AG04450 (cell line): ENCODE measurements around the gene NPB. TPM values are rescaled to one million over a fixed set of nuclear protein-coding genes. Genes with fewer than 3 reads are reported as not detected.

ENCODE experiments used
- CTCF ChIA-PET: fragments of 300-600, 350-600 bp; formaldehyde crosslinking; extraction: SDS; loops from one replicate; lab custom pipeline; 2022; ENCODE audit warnings: antibody characterized with exemption, inconsistent platforms; lab: Charles Lee
- POLR2A ChIA-PET: fragments of 350-600 bp; formaldehyde crosslinking; extraction: SDS; loops from one replicate; lab custom pipeline; 2021; ENCODE audit warnings: antibody characterized with exemption, inconsistent platforms; lab: Yijun Ruan, JAX
- DNase-seq: peaks from one replicate; pipeline ENCODE4 v3.0.0-alpha.2; 2011; ENCODE audit warnings: low read depth, low spot score
- H3K27ac ChIP-seq: one replicate; pipeline ENCODE4 v1.5.1; 2012; ENCODE audit warnings: low read depth, low read length, control low read depth
- H3K27me3 ChIP-seq: one replicate; pipeline ENCODE4 v1.6.0; 2012; ENCODE audit warnings: low read length; ENCODE audit not compliant: control insufficient read depth, insufficient read depth
- H3K4me3 ChIP-seq: 2 replicates; pipeline ENCODE4 v1.5.1; 2011; ENCODE audit warnings: mild to moderate bottlenecking, low read depth, low read length, control low read depth
- H3K9me3 ChIP-seq: 2 replicates; pipeline ENCODE4 v1.5.1; 2012; ENCODE audit warnings: low read length; ENCODE audit not compliant: control insufficient read depth, insufficient read depth
- CTCF ChIP-seq: IDR thresholded peaks from 2 replicates; pipeline ENCODE4 v1.5.1; 2011; ENCODE audit warnings: low read depth, low read length, control low read depth, inconsistent platforms
- polyA plus RNA-seq: library from polyadenylated mRNA; depleted of rRNA; stranded (reverse); fragments of >200 nt; gene quantifications from 2 replicates; pipeline ENCODE4 v1.2.3, GENCODE V29; 2011

Gene NPB
- polyA plus RNA-seq, 1 experiment, result 0.20 TPM

GRCh38 chr17:81903415-81903831 is 1.4 kb downstream of the NPB start:
- no peak for DNase-seq
- Histone ChIP-seq H3K4me3 (no peak overlapping the region), H3K27me3 (no peaks in the 10 kb centered on the region), H3K27ac (no peak overlapping the region), H3K9me3 (no peaks in the 10 kb centered on the region; the same call in 1 of the 2 replicates)
- no peak for TF ChIP-seq CTCF
- ChIA-PET CTCF (no interaction called here), POLR2A (interaction anchor here (1.1 kb wide), 1 partner anchor 23 kb away, joined by 3 read pairs; no protein-coding TSS in a partner anchor)

- CTCF ChIA-PET, result no interaction called here
- Histone ChIP-seq H3K27ac (no peak overlapping the region), H3K4me3 (no peak overlapping the region), H3K9me3 (no peaks in the 10 kb centered on the region; the same call in 1 of the 2 replicates), H3K27me3 (no peaks in the 10 kb centered on the region)
- DNase-seq, result no peak
- TF ChIP-seq CTCF, result no peak
- POLR2A ChIA-PET, result interaction anchor here (1.1 kb wide), 1 partner anchor 22 kb away, joined by 3 read pairs; no protein-coding TSS in a partner anchor
These were observed 2.0 kb downstream of the NPB start for GRCh38 chr17:81903896-81904599.

GRCh38 chr17:81904600-81905423 is 2.8 kb downstream of the NPB start:
- ChIA-PET POLR2A (no interaction called here), CTCF (no interaction called here)
- H3K27me3 ChIP-seq, result no peaks in the 10 kb centered on the region
- H3K9me3 ChIP-seq, result no peaks in the 10 kb centered on the region; the same call in 1 of the 2 replicates
- TF ChIP-seq CTCF, result no peak
- no peak overlapping the region for H3K27ac ChIP-seq
- H3K4me3 ChIP-seq, result no peak overlapping the region
- DNase-seq, result no peak

- no peak for TF ChIP-seq CTCF
- CTCF ChIA-PET, result no interaction called here
- DNase-seq, result no peak
- H3K27ac ChIP-seq, result no peak overlapping the region
- H3K4me3 ChIP-seq, result no peak overlapping the region
- POLR2A ChIA-PET, result no interaction called here
- no peaks in the 10 kb centered on the region; the same call in 1 of the 2 replicates for H3K9me3 ChIP-seq
- no peaks in the 10 kb centered on the region for H3K27me3 ChIP-seq
These were observed 3.4 kb downstream of the NPB start for GRCh38 chr17:81905424-81905875.

GRCh38 chr17:81905993-81906392 is 4.0 kb downstream of the NPB start:
- no peak for DNase-seq
- ChIA-PET POLR2A (no interaction called here), CTCF (no interaction called here)
- Histone ChIP-seq H3K27ac (no peak overlapping the region), H3K27me3 (no peaks in the 10 kb centered on the region), H3K9me3 (no peaks in the 10 kb centered on the region; the same call in 1 of the 2 replicates), H3K4me3 (no peak overlapping the region)
- TF ChIP-seq CTCF, result no peak
